Middle frontal gyrus (tissue), 1 donor: ENCODE data around the gene NEDD4.
A peak's percentile ranks its signal among the peaks of the same experiment; 100 is the strongest.
"Not testable (repeated sequence)": the region's sequence is repeated elsewhere in the genome, so short reads cannot be mapped to it uniquely, and the experiment has no call there.

ENCODE experiments used
- DNase-seq: peaks from one replicate; pipeline ENCODE4 v3.0.0-alpha.2; 2015; ENCODE audit warnings: low spot score; ENCODE audit errors: extremely low spot score

Gene NEDD4

GRCh38 chr15:55993111-55993803 is at the start of gene NEDD4:
Gene NEDD4, minus strand, starts transcription at chr15:55993612. Its CDS starts 57 bp downstream, at chr15:55993555.
- DNase-seq, result peak; percentile 60

- no peak for DNase-seq
Measured at GRCh38 chr15:56042498-56042897, 49.1 kb upstream of the NEDD4 start.

GRCh38 chr15:56042031-56042430 is 48.6 kb upstream of the NEDD4 start:
- DNase-seq, result no peak

- DNase-seq, result no peak
Measured at GRCh38 chr15:56040081-56041035, 46.9 kb upstream of the NEDD4 start.

- no peak for DNase-seq
Measured at GRCh38 chr15:56038707-56039106, 45.3 kb upstream of the NEDD4 start.

GRCh38 chr15:56038015-56038414 is 44.6 kb upstream of the NEDD4 start:
- no peak for DNase-seq

- DNase-seq, result no peak
Measured at GRCh38 chr15:56036546-56037067, 43.2 kb upstream of the NEDD4 start.

- DNase-seq, result no peak
Measured at GRCh38 chr15:56035166-56035565, 41.8 kb upstream of the NEDD4 start.

GRCh38 chr15:56034514-56034913 is 41.1 kb upstream of the NEDD4 start:
- DNase-seq, result no peak

GRCh38 chr15:56032373-56032772 is 39.0 kb upstream of the NEDD4 start:
- DNase-seq, result no peak

- no peak for DNase-seq
Measured at GRCh38 chr15:56031836-56032235, 38.4 kb upstream of the NEDD4 start.

- DNase-seq, result no peak
Measured at GRCh38 chr15:56031402-56031801, 38.0 kb upstream of the NEDD4 start.

- no peak for DNase-seq
Measured at GRCh38 chr15:56028430-56028829, 35.0 kb upstream of the NEDD4 start.

GRCh38 chr15:56023160-56023559 is 29.7 kb upstream of the NEDD4 start:
- not testable (repeated sequence) for DNase-seq

- DNase-seq, result no peak
Measured at GRCh38 chr15:56019819-56020486, 26.5 kb upstream of the NEDD4 start.

- no peak for DNase-seq
Measured at GRCh38 chr15:56019060-56019793, 25.8 kb upstream of the NEDD4 start.

GRCh38 chr15:56017920-56018319 is 24.5 kb upstream of the NEDD4 start:
- no peak for DNase-seq

- no peak for DNase-seq
Measured at GRCh38 chr15:56017511-56017910, 24.1 kb upstream of the NEDD4 start.

GRCh38 chr15:56016281-56016680 is 22.9 kb upstream of the NEDD4 start:
- no peak for DNase-seq

- no peak for DNase-seq
Measured at GRCh38 chr15:56014677-56015076, 21.3 kb upstream of the NEDD4 start.

GRCh38 chr15:56007053-56007452 is 13.6 kb upstream of the NEDD4 start:
- not testable (repeated sequence) for DNase-seq
